Right ventricle myocardium inferior (tissue), 1 donor: ENCODE data around the gene NPTXR. TPM values are rescaled to one million over a fixed set of nuclear protein-coding genes. Genes with fewer than 3 reads are reported as not detected.
A peak's percentile ranks its signal among the peaks of the same experiment; 100 is the strongest.
"Not testable (repeated sequence)": the region's sequence is repeated elsewhere in the genome, so short reads cannot be mapped to it uniquely, and the experiment has no call there.

Experiments
- ATAC-seq: fragments of 200-7000 bp; cut with Tn5 transposase; one replicate; pipeline ENCODE4 v1.9.1; 2020; ENCODE audit warnings: mild to moderate bottlenecking, moderate library complexity
- DNase-seq: peaks from one replicate; pipeline ENCODE4 v3.0.0; 2021; ENCODE audit errors: missing footprints
- intact Hi-C: fragments of 100-400 bp; cut with DNase I; formaldehyde crosslinking; loops from one replicate; pipeline ENCODE4 v1.11.0; 2022
- total RNA-seq: library from RNA; stranded (reverse); fragmentation: NEBNext Ultra II Directional; extraction: Animal tissue kit (Norgen Biotek cat#: 25700); gene quantifications from one replicate; pipeline ENCODE4 v1.2.1, GENCODE V29; 2021
- donor health status: DM: no; HTN: yes; CAD: no; lungs with severe emphysema.

The NPTXR gene
- total RNA-seq, 1 donor from 2014 or later: 19.7 TPM

GRCh38 chr22:38860283-38861169 lies 16.7 kb upstream of the NPTXR start:
- ATAC-seq: no peak
- intact Hi-C loops: no loop called here
- DNase-seq: peak; percentile 47

DNA sequence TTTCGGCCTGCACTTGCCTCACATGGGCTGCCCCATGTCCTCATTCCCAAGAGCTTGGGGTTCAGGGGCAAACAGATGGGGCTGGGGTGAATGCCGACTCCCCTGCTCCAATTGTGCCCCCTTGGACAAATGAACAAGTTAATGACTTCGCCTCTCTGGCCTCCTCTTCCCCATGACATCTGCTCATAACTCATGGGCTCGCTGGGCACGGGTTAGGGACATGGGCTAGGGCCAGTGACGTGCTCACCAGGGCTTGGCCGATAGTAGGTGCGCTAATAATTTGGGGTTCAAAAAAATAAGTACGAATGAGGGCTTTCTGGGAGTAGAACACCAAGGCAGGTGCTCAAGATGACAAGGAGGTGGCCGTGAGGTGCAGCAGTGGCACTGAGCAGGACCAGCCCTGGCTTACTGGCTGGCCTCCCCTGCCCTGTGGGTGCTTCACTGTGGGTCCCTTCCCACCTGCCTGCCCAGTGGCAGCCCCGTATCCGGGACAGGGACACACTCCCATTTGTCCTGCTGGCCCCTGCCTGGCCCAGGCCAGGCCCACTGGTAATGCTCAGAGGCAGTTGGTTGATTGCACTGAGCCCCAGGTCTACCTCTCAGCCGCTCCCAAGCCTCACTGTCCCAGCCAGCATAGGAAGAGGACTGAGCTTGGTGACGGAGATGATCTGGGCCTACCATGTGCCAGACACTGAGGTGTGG lies 15.9 kb upstream of the NPTXR start:
- intact Hi-C loops: no loop called here
- no peak for ATAC-seq
- DNase-seq: peak; percentile 65

- ATAC-seq (no peak), DNase-seq (no peak)
- intact Hi-C loops: no loop called here
Measured at GRCh38 chr22:38858492-38858891, 14.7 kb upstream of the NPTXR start.

DNA sequence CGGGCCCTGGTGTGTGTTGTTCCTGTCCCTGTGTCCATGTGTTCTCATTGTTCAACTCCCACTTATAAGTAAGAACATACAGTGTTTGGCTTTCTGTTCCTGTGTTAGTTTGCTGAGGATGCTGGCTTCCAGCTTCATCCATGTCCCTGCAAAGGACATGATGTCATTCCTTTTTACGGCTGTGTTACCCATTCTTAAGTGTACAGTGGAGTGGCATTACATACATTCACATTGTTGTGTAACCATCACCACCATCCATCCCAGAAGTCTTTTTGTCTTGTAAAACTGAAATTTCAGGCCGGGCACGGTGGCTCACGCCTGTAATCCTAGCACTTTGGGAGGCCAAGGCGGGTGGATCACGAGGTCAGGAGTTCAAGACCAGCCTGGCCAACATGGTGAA lies 10.6 kb upstream of the NPTXR start:
- DNase-seq, ATAC-seq, intact Hi-C loops: not testable (repeated sequence)

- ATAC-seq, DNase-seq, intact Hi-C loops: not testable (repeated sequence)
Measured at GRCh38 chr22:38853883-38854282, 10.1 kb upstream of the NPTXR start.

GRCh38 chr22:38853196-38853651 lies 9.4 kb upstream of the NPTXR start:
- DNase-seq (peak; percentile 69), ATAC-seq (no peak)
- intact Hi-C loops: no loop called here

- ATAC-seq (no peak), DNase-seq (no peak)
- intact Hi-C loops: no loop called here
Measured at GRCh38 chr22:38852522-38852921, 8.7 kb upstream of the NPTXR start.

- DNase-seq (peak; percentile 17), ATAC-seq (no peak)
- intact Hi-C loops: no loop called here
Measured at GRCh38 chr22:38850941-38851849, 7.4 kb upstream of the NPTXR start.

DNA sequence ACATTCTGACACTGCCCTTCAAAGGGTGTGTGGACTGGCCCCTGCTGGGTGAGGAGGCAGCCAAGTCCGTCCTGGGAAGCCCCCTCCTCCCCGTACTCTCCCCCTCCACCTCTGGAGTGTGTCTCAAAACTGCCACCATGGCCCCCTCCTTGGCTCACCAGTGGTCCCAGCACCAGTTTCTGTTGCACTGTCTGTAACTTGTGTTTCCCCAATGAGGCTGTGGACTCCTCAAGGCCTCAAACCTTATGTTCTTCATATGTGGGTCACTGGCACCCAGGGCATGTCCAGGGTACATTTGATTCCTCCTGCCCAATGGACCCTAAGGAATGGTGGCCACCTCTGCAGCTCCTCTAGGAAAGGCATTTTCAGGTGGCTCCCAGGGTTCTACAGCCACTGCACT lies 6.6 kb upstream of the NPTXR start:
- intact Hi-C loops: no loop called here
- DNase-seq: peak; percentile 15
- ATAC-seq: no peak

DNA sequence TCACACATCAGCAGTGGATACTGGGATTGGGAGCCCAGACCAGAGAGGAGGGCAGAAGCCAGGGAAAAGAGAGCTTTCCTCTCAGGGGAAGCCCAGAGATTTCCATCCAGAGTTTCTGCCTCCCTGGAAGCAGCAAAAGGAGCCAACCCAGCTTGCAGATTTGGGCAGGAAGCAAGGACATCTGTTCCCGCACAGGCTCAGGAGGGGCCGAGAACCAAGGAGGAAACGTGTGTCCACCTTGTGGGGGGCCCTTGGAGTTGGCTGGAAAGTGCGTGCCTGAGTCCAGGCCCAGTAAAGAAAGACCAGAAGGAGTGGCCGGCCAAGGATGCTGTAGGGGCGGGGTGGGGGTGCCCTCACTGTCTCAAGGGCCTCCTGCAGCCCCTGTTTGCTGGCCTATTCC lies 6.0 kb upstream of the NPTXR start:
- DNase-seq (peak; percentile 23), ATAC-seq (no peak)
- intact Hi-C loops: no loop called here

DNA sequence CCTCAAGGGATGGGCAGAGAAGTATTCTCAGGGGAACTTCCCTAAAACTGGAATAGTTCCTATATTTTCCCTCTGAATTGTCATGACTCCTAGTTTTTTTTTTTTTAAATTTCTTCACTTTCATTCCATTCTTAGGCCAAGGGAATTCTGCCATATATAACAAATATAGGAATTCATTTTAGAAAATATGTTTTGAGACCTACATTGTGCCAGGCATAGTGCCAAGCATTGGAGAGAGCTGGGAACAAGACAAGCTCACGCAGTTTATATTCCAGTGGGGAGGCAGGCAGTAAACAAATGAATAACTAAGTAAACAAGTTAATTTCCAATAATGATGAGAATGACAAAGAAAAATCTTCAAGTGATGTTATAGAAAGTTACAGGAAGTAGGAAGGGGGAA lies 2.6 kb upstream of the NPTXR start:
- ATAC-seq (no peak), DNase-seq (no peak)
- intact Hi-C loops: no loop called here

- ATAC-seq: no peak
- intact Hi-C loops: no loop called here
- DNase-seq: peak; percentile 28
Measured at GRCh38 chr22:38845004-38845740, 1.3 kb upstream of the NPTXR start.

DNA sequence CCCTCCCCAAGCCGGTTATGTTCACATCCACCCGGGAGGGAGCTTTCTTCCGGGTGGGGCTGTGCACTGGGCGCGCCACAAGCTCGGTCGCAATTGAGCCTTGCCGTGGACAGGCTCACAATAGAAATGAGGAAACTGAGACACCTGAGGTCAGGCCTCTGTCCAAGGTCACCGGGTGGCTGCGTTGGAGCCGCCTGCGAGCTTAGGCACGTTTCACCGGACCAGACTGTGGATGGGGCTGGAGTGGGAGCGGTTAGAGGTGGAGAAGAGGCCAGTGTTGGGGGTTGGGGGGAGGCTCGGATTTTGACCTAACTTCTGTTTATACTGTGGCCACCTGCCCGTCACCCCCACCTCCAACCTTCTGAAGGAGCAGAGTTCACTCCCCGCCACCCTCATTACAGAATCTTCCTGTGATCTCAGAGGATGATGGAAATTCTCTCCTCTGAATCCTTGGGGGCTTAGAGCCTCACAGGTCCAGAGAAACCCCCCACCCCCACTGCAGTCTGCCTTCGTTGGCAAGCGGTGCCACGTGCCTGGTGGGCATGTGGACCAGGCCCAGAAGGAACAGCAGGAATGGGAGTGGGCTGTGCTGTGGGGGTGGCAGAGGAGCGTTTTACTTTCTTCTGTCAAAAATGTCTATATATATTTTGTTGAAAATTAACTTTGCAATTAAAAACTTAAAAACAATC lies 631 bp upstream of the NPTXR start:
- intact Hi-C loops: no loop called here
- ATAC-seq (no peak), DNase-seq (peak; percentile 21)

GRCh38 chr22:38843201-38843656 lies 599 bp downstream of the NPTXR start:
- peak; percentile 72 for ATAC-seq
- intact Hi-C loops: loop anchor here (2.0 kb wide), 1 partner anchor 74 kb away; no protein-coding TSS in a partner anchor
- peak; percentile 69 for DNase-seq

DNA sequence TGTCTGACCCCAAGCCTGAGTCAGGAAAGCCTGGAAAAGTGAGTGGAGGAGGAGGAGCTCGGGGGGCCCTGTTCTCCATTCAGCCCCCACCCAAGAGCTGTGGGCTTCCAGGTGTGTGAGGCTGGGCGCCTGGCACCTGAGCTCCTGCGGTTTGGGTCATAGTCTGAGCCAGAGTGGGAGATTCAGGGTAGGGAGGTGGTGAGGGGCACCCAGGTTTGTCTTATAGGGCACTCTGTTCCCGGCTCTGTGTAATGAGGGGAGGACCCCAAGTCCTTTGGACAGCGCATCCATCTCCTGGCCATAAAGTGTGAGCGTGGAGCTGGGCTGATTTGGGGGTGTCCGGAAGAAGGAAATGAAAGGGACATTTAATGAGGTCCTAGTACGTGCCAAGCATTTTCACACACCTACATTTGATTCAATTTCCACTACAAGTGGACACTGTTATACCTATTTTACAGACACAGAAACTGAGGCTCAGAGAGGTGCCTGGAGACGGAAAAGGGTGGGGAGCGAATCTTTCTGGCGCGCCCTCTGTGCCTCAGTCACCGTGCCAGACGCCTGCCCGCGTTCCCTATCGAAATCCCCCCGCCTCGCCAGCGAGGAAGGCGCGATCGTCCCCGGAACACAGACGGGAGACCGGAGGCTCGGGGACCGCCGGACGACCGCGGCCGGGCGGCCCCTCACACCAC lies 1.2 kb downstream of the NPTXR start:
- intact Hi-C loops: loop anchor here (2.0 kb wide), 1 partner anchor 74 kb away; no protein-coding TSS in a partner anchor
- DNase-seq (no peak), ATAC-seq (no peak)

GRCh38 chr22:38841635-38842034 lies 2.2 kb downstream of the NPTXR start:
- intact Hi-C loops: loop anchor here (2.0 kb wide), 1 partner anchor 73 kb away; no protein-coding TSS in a partner anchor
- ATAC-seq: no peak

GRCh38 chr22:38841211-38841610 lies 2.6 kb downstream of the NPTXR start:
- intact Hi-C loops: no loop called here
- DNase-seq: peak; percentile 34
- ATAC-seq: no peak

More at GRCh38 chr22:38841635-38842034, 2.2 kb downstream of the NPTXR start:
- DNase-seq: no peak
